Activated T-cell treated with anti-CD3 and anti-CD28 coated beads, Interleukin-2, amount 50 U/mL, for 4 hours (primary cell): ENCODE results near the gene POC1B. TPM values are rescaled to one million over a fixed set of nuclear protein-coding genes. Genes with fewer than 3 reads are reported as not detected.

Experiments used
- ATAC-seq, 2 donors: fragments of 200-7000 bp; cut with Tn5 transposase; one replicate each; pipeline ENCODE4 v1.10.0; 2021
- DNase-seq: peaks from one replicate; pipeline ENCODE4 v3.0.0-alpha.2; 2020
- H3K27me3 Mint-ChIP-seq: one replicate; pipeline ENCODE4 v1.8.0; 2021; ENCODE audit warnings: low read depth, mixed read lengths
- H3K36me3 Mint-ChIP-seq: one replicate; pipeline ENCODE4 v1.8.0; 2022; ENCODE audit warnings: mixed read lengths; ENCODE audit not compliant: insufficient read depth
- H3K4me1 Mint-ChIP-seq: one replicate; pipeline ENCODE4 v1.8.0; 2021; ENCODE audit warnings: low read depth, mixed read lengths
- H3K4me3 Mint-ChIP-seq: one replicate; pipeline ENCODE4 v1.8.0; 2021; ENCODE audit warnings: mild to moderate bottlenecking, moderate library complexity, mixed read lengths
- H3K9me3 Mint-ChIP-seq: one replicate; pipeline ENCODE4 v1.8.0; 2021; ENCODE audit warnings: mixed read lengths
- total RNA-seq, 3 donors: library from RNA; stranded (reverse); gene quantifications; one replicate each; pipeline ENCODE4 v1.2.1, GENCODE V29; 2021

The POC1B gene
- total RNA-seq, 3 donors from 2014 or later = 12.2 to 14.5 (median 12.9) TPM

- no peaks in the 10 kb centered on the region for H3K27me3 Mint-ChIP-seq
- H3K4me1 Mint-ChIP-seq = peaks cover 54% of the 10 kb centered on the region
- no peak for ATAC-seq
- DNase-seq = no peak
- no peaks in the 10 kb centered on the region for H3K9me3 Mint-ChIP-seq
- H3K4me3 Mint-ChIP-seq = peak overlapping the region; percentile 96
- peaks cover 23% of the 10 kb centered on the region for H3K36me3 Mint-ChIP-seq
Observed at GRCh38 chr12:89523843-89524540, 1.9 kb downstream of the POC1B start.

GRCh38 chr12:89523393-89523792 is 2.5 kb downstream of the POC1B start:
- ATAC-seq (no peak), DNase-seq (no peak)
- Mint-ChIP-seq H3K4me3 (peak overlapping the region; percentile 96), H3K4me1 (peaks cover 58% of the 10 kb centered on the region), H3K9me3 (no peaks in the 10 kb centered on the region), H3K36me3 (peaks cover 27% of the 10 kb centered on the region), H3K27me3 (no peaks in the 10 kb centered on the region)

- ATAC-seq = no peak
- DNase-seq = no peak
- Mint-ChIP-seq H3K36me3 (peaks cover 27% of the 10 kb centered on the region), H3K9me3 (no peaks in the 10 kb centered on the region), H3K4me3 (peak overlapping the region; percentile 64), H3K4me1 (peaks cover 54% of the 10 kb centered on the region), H3K27me3 (no peaks in the 10 kb centered on the region)
Observed at GRCh38 chr12:89521364-89522223, 4.3 kb downstream of the POC1B start.

- Mint-ChIP-seq H3K27me3 (no peaks in the 10 kb centered on the region), H3K36me3 (peaks cover 15% of the 10 kb centered on the region), H3K4me3 (no peak overlapping the region), H3K4me1 (peaks cover 33% of the 10 kb centered on the region), H3K9me3 (no peaks in the 10 kb centered on the region)
- DNase-seq (no peak), ATAC-seq (no peak)
Observed at GRCh38 chr12:89517720-89518119, 8.1 kb downstream of the POC1B start.

GRCh38 chr12:89516633-89517032 is 9.2 kb downstream of the POC1B start:
- DNase-seq = no peak
- Mint-ChIP-seq H3K36me3 (peaks cover 10% of the 10 kb centered on the region), H3K9me3 (no peaks in the 10 kb centered on the region), H3K4me3 (no peak overlapping the region), H3K27me3 (no peaks in the 10 kb centered on the region), H3K4me1 (peaks cover 27% of the 10 kb centered on the region)
- no peak for ATAC-seq

GRCh38 chr12:89514751-89515150 is 11.1 kb downstream of the POC1B start:
- Mint-ChIP-seq H3K9me3 (no peaks in the 10 kb centered on the region), H3K4me3 (no peak overlapping the region), H3K36me3 (peaks cover 5% of the 10 kb centered on the region), H3K27me3 (no peaks in the 10 kb centered on the region), H3K4me1 (peaks cover 16% of the 10 kb centered on the region)
- DNase-seq (no peak), ATAC-seq (peak in 1 of 2 donors; percentile 35)

GRCh38 chr12:89513544-89513943 is 12.3 kb downstream of the POC1B start:
- ATAC-seq = no peak

GRCh38 chr12:89507015-89507824 is 18.6 kb downstream of the POC1B start:
- ATAC-seq (no peak), DNase-seq (no peak)
- Mint-ChIP-seq H3K36me3 (peaks cover 3% of the 10 kb centered on the region), H3K4me3 (no peak overlapping the region), H3K4me1 (peaks cover 14% of the 10 kb centered on the region), H3K9me3 (no peaks in the 10 kb centered on the region), H3K27me3 (no peaks in the 10 kb centered on the region)

More at GRCh38 chr12:89513544-89513943, 12.3 kb downstream of the POC1B start:
- no peak overlapping the region for H3K4me3 Mint-ChIP-seq
- H3K27me3 Mint-ChIP-seq = no peaks in the 10 kb centered on the region
- H3K36me3 Mint-ChIP-seq = peaks cover 1% of the 10 kb centered on the region
- DNase-seq = no peak
- H3K9me3 Mint-ChIP-seq = no peaks in the 10 kb centered on the region
- peaks cover 10% of the 10 kb centered on the region for H3K4me1 Mint-ChIP-seq

- peaks cover 14% of the 10 kb centered on the region for H3K4me1 Mint-ChIP-seq
- ATAC-seq (no peak), DNase-seq (no peak)
- H3K36me3 Mint-ChIP-seq = peaks cover 6% of the 10 kb centered on the region
- no peak overlapping the region for H3K4me3 Mint-ChIP-seq
- no peaks in the 10 kb centered on the region for H3K9me3 Mint-ChIP-seq
- H3K27me3 Mint-ChIP-seq = no peaks in the 10 kb centered on the region
Observed at GRCh38 chr12:89506050-89506449, 19.8 kb downstream of the POC1B start.

- no peak for ATAC-seq
- Mint-ChIP-seq H3K36me3 (peaks cover 14% of the 10 kb centered on the region), H3K9me3 (no peaks in the 10 kb centered on the region), H3K4me1 (peaks cover 14% of the 10 kb centered on the region), H3K4me3 (no peak overlapping the region), H3K27me3 (no peaks in the 10 kb centered on the region)
- no peak for DNase-seq
Observed at GRCh38 chr12:89504560-89505346, 21.1 kb downstream of the POC1B start.

GRCh38 chr12:89501793-89502192 is 24.1 kb downstream of the POC1B start:
- ATAC-seq (no peak), DNase-seq (no peak)
- Mint-ChIP-seq H3K27me3 (no peaks in the 10 kb centered on the region), H3K4me3 (no peak overlapping the region), H3K36me3 (peaks cover 29% of the 10 kb centered on the region), H3K9me3 (no peaks in the 10 kb centered on the region), H3K4me1 (peaks cover 10% of the 10 kb centered on the region)

GRCh38 chr12:89499857-89500256 is 26.0 kb downstream of the POC1B start:
- no peak for ATAC-seq
- Mint-ChIP-seq H3K9me3 (no peaks in the 10 kb centered on the region), H3K4me3 (no peak overlapping the region), H3K4me1 (peaks cover 15% of the 10 kb centered on the region), H3K36me3 (peaks cover 33% of the 10 kb centered on the region), H3K27me3 (no peaks in the 10 kb centered on the region)
- no peak for DNase-seq

- Mint-ChIP-seq H3K36me3 (peaks cover 41% of the 10 kb centered on the region), H3K27me3 (no peaks in the 10 kb centered on the region), H3K4me1 (peaks cover 27% of the 10 kb centered on the region), H3K4me3 (no peak overlapping the region), H3K9me3 (no peaks in the 10 kb centered on the region)
- ATAC-seq (no peak), DNase-seq (no peak)
Observed at GRCh38 chr12:89497467-89497866, 28.4 kb downstream of the POC1B start.
